IMR-90 (cell line): ENCODE data around the gene EBF3.

Experiments
- POLR2A ChIP-seq: IDR thresholded peaks from 2 replicates; pipeline ENCODE4 v1.6.1; 2012; ENCODE audit warnings: mild to moderate bottlenecking, low read depth, low read length
- TF ChIP-seq, protein P1 (sequence below): conservative IDR thresholded peaks from 2 replicates; pipeline ENCODE4 v1.5.1; 2012; ENCODE audit warnings: mild to moderate bottlenecking, low read depth, low read length, improper control_type of control experiment

GRCh38 chr10:129922598-129923123 is 41.4 kb downstream of the EBF3 start:
- TF ChIP-seq POLR2A, result no peak
- TF ChIP-seq, protein P1, sequence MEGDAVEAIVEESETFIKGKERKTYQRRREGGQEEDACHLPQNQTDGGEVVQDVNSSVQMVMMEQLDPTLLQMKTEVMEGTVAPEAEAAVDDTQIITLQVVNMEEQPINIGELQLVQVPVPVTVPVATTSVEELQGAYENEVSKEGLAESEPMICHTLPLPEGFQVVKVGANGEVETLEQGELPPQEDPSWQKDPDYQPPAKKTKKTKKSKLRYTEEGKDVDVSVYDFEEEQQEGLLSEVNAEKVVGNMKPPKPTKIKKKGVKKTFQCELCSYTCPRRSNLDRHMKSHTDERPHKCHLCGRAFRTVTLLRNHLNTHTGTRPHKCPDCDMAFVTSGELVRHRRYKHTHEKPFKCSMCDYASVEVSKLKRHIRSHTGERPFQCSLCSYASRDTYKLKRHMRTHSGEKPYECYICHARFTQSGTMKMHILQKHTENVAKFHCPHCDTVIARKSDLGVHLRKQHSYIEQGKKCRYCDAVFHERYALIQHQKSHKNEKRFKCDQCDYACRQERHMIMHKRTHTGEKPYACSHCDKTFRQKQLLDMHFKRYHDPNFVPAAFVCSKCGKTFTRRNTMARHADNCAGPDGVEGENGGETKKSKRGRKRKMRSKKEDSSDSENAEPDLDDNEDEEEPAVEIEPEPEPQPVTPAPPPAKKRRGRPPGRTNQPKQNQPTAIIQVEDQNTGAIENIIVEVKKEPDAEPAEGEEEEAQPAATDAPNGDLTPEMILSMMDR, result no peak
